ENCODE results near the gene MIDN.

GRCh38 chr19:1229056-1229923 is 19.1 kb upstream of the MIDN start:
- TF ChIP-seq CHD4 (IDR thresholded peaks at IDR 0.05; ENCODE audit: borderline replicate concordance) (no peak), POLR2A (IDR thresholded peaks at IDR 0.05; ENCODE audit: low read length) (no peak), CHD2 (IDR thresholded peaks at IDR 0.05; ENCODE audit: low read length, partially characterized antibody) (no peak), CTCF (IDR thresholded peaks at IDR 0.05) (no peak), ELK1 (IDR thresholded peaks at IDR 0.05; ENCODE audit: low read depth, low read length) (no peak)

Data from A549 (cell line).